RKO (cell line): ENCODE results near the gene JAKMIP3.

Experiments
- DNase-seq: peaks from one replicate; pipeline ENCODE4 v3.0.0-alpha.2; 2016; ENCODE audit warnings: low spot score

The JAKMIP3 gene

DNA sequence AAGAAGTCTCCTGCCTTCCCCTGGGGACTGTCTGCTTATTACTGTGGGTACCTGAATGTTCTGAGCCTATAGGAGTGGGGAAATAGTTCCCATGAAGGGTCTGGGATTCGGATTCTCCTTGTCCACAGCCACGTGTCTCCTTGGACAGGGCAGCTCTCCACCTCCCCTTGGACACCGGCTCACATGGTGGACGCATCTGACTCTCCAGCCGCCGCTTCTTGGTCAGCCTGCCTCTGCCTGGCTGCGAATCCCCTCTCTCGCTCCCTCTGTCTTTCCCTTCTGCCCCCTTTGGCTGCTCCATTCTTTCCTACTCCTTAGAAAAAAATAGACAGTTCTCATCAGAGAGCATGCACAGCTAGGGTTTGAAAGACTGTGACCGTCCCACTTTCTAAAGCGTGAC lies 46.9 kb downstream of the JAKMIP3 start:
- DNase-seq: no peak

DNA sequence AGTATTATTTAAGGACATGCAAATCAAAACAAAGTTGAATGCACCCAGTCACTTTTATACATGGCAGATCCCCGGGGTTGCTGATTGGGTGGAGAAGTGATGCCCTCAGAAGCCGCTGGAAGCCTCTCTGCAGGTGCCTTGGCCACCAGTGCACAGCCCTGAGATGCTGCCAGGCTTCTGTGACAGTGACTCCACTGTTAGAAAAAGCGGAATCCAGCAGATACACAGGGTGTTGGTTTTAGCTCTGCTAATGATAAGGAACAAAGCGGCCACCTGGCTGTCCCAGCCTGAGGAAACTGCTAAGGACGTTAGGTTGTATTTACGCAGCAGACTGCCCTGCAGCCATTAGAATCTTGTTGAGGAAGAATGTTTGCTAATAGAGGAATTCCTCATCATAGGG lies 47.5 kb downstream of the JAKMIP3 start:
- DNase-seq: no peak

DNA sequence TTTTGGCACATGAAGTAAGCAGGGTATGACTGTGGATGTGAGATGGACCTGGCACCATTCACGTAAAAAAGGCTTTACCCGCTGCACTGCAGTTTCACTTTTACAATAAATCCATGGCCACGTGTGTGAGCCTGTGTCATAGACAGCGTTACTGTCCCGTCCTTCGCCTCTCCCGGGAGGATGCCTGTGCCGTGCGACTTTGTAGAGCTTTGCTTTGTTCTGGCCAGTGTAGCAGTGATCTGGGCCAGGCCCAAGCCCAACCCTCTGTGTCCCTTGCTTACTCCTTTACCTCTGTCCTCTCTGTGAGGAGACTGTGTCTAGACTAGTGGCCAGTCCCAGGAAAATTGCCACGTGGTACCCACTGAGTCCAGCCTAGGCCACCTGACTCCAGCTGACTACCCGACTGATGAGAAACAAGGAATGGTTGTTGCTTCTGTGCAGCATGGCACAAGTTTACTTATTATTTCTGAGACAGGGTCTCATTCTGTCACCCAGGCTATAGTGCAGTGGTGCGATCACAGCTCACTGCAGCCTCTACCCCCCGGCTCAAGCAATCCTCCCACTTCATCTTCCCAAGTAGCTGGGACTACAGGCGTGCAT lies 48.1 kb downstream of the JAKMIP3 start:
- no peak for DNase-seq

GRCh38 chr10:132114953-132115520 lies 49.3 kb downstream of the JAKMIP3 start:
- DNase-seq: no peak
